ENCODE measurements around the gene RAB24.

Gene RAB24

GRCh38 chr5:177327539-177328522, 24.3 kb upstream of the RAB24 start:
- no peak overlapping the region for H3K4me3 ChIP-seq (replicated peaks in 1 of 2; ENCODE audit: low read depth in 2 of 2, low read length in 2 of 2)
- TF ChIP-seq, protein P1, sequence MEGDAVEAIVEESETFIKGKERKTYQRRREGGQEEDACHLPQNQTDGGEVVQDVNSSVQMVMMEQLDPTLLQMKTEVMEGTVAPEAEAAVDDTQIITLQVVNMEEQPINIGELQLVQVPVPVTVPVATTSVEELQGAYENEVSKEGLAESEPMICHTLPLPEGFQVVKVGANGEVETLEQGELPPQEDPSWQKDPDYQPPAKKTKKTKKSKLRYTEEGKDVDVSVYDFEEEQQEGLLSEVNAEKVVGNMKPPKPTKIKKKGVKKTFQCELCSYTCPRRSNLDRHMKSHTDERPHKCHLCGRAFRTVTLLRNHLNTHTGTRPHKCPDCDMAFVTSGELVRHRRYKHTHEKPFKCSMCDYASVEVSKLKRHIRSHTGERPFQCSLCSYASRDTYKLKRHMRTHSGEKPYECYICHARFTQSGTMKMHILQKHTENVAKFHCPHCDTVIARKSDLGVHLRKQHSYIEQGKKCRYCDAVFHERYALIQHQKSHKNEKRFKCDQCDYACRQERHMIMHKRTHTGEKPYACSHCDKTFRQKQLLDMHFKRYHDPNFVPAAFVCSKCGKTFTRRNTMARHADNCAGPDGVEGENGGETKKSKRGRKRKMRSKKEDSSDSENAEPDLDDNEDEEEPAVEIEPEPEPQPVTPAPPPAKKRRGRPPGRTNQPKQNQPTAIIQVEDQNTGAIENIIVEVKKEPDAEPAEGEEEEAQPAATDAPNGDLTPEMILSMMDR (IDR thresholded peaks at IDR 0.05; ENCODE audit: low read depth, low read length), result peak; percentile 21
- peak; percentile 78 to 83 for DNase-seq (ENCODE audit: low read depth in 2 of 2)

DNA sequence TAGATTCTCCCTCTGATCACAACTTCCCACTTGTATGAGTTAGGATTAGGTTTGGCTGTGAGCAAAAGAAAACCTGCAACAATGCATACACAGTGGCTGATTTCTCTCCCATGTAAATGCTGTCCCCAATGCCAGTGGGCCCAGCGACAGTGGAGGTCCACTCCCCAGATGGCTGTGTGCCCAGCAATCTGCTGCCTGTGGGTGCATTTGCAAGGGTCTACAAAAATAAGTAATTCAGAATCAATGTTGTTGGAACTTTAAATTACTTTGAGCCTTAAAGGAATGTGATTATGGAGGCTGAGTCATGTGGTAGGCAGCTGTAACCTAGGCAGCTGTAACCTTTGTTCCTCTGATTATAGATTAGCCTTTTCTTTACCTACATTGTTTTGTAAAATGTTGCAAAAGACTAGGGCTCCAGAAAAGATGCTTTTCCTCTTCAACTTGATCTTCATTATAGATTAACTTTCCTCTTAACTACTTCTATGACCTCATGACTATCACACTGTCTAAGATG, 22.4 kb upstream of the RAB24 start:
- DNase-seq (ENCODE audit: low read depth in 2 of 2), result no peak
- H3K4me3 ChIP-seq (replicated peaks in 1 of 2; ENCODE audit: low read depth in 2 of 2, low read length in 2 of 2), result no peak overlapping the region
- TF ChIP-seq, protein P1 (IDR thresholded peaks at IDR 0.05; ENCODE audit: low read depth, low read length), result no peak

GRCh38 chr5:177320879-177321278, 17.4 kb upstream of the RAB24 start:
- DNase-seq (ENCODE audit: low read depth in 2 of 2), result no peak
- TF ChIP-seq, protein P1 (IDR thresholded peaks at IDR 0.05; ENCODE audit: low read depth, low read length), result no peak
- no peak overlapping the region for H3K4me3 ChIP-seq (replicated peaks in 1 of 2; ENCODE audit: low read depth in 2 of 2, low read length in 2 of 2)

DNA sequence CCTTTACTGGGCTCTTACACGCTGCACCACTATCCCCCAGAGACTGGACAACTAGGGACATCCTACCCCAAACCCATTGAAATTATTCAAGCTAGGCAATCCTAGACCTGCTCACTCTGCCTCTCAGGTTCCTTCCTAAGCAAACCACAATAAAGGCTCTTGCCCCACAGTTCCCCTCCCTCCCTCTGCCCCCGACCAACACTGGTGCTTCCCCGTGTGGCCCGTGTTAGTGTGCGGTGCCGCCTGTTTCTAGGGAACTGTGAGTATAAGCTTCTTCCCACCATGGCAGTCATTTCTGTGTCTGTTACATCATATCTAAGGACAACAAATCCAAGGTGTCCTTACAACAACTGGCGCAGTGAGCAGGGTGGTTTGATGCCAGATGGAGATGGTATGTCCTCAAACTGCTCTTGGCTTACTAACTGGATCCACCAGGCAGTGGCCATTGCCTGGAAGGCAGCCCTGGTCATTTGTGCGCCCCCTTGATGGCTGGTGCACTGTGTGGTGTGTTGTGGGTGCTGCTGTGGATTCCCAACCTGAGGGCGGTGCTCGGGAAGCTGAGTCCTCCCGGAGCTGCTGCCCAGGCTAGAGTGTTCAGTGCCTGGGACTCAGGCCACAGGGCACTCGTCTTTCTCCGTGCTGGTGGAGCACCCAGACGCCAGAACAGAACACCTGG, 16.5 kb upstream of the RAB24 start:
- H3K4me3 ChIP-seq (replicated peaks in 1 of 2; ENCODE audit: low read depth in 2 of 2, low read length in 2 of 2), result no peak overlapping the region
- TF ChIP-seq, protein P1 (IDR thresholded peaks at IDR 0.05; ENCODE audit: low read depth, low read length), result no peak
- no peak for DNase-seq (ENCODE audit: low read depth in 2 of 2)

DNA sequence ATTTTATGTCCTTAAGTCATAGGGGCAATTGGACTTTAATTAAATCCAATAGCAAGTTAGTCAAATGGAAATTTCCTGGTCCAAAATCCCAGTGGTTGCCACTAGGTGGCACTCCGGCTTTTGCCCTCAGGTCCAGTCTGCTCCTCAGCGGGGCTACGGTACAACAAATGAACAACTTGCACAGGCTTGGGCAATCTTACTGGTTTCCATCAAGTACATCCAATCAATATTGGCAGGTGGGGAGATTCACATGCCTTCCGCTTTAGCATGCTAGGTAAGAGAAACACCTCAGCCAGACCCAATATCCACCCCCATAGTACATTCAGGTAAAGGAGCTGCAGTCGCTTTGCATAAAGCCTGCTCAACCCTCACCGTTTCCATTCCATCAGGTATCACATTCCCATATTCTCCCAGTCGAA, 14.4 kb upstream of the RAB24 start:
- DNase-seq (ENCODE audit: low read depth in 2 of 2), result peak; percentile 88 to 89
- TF ChIP-seq, protein P1 (IDR thresholded peaks at IDR 0.05; ENCODE audit: low read depth, low read length), result peak; percentile 87

DNA sequence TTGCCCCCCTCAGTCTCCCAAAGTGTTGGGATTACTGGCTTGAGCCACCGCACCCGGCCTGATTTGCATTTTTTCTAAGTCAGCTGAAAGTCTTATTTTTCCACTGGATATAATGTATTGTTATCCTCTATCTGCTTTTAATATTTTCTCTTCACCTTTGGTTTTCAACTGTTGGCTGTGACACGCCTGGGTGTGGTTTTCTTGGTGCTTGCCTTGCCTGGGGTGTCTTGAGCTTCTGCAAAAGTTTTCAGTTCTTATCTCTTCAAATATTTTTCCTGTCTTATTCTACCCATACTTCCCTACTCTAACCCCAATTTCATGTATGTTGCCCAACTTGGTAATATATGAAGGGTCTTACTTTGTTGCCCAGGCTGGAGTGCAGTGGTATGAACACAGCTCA, 12.5 kb upstream of the RAB24 start:
- TF ChIP-seq, protein P1 (IDR thresholded peaks at IDR 0.05; ENCODE audit: low read depth, low read length), result no peak
- no peak for DNase-seq (ENCODE audit: low read depth in 2 of 2)
- no peak overlapping the region for H3K4me3 ChIP-seq (replicated peaks in 1 of 2; ENCODE audit: low read depth in 2 of 2, low read length in 2 of 2)

More for the DNA sequence above, 14.4 kb upstream of the RAB24 start:
- no peak overlapping the region for H3K4me3 ChIP-seq (replicated peaks in 1 of 2; ENCODE audit: low read depth in 2 of 2, low read length in 2 of 2)
